ENCODE data around the gene SNX10.

DNA sequence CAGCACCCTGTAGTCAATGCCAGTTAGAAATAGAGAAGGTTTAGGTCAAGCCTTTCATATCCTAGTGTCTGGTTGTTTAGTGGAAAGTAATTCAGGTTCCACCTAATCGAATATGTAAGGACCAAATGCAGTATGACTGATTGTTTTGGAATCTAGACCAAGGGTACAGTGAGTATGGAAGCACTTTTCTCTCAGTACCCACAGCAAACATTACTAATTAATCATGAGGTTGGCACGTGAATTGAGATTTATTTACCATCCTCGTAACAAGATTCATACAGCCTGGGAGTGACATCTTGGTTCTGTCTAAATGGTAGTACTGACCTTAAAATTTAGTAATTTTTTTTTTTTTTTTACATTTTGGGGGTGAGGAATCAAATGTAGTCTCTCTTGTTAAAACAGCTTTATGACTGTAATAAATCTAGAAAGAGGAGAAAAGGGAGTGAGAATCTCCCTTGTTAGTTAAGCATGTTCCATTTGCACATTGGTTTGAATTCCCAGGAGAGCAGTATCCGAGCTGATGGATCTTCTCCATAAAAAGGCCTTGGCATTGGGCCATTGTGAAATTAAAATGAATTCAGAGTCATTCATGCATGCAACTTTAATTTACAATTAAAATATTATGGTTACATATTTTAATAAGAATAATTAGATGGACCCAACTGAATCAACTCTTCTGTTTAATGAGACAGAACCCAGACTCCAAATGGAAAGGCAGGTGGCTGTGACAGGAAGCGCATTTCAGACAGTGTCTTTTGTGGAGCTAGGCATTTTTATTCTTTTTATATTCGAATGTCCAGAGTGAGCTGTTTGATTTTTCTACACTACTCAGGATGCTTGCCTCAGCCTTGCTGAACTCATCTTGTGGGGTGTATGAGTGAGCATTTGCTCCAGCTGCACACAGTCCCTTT is 57.6 kb downstream of the SNX10 start:
- TF ChIP-seq EZH2 (IDR thresholded peaks at IDR 0.05; ENCODE audit: low read depth): no peak
- TF ChIP-seq, protein P1, sequence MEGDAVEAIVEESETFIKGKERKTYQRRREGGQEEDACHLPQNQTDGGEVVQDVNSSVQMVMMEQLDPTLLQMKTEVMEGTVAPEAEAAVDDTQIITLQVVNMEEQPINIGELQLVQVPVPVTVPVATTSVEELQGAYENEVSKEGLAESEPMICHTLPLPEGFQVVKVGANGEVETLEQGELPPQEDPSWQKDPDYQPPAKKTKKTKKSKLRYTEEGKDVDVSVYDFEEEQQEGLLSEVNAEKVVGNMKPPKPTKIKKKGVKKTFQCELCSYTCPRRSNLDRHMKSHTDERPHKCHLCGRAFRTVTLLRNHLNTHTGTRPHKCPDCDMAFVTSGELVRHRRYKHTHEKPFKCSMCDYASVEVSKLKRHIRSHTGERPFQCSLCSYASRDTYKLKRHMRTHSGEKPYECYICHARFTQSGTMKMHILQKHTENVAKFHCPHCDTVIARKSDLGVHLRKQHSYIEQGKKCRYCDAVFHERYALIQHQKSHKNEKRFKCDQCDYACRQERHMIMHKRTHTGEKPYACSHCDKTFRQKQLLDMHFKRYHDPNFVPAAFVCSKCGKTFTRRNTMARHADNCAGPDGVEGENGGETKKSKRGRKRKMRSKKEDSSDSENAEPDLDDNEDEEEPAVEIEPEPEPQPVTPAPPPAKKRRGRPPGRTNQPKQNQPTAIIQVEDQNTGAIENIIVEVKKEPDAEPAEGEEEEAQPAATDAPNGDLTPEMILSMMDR (conservative IDR thresholded peaks at IDR 0.05): no peak

Measured in PC-9 (cell line).